K562 (cell line): ENCODE measurements around the gene TERC.

Experiments
- CTBP1 ChIP-seq: fragments of 450-650 bp; IDR thresholded peaks from 2 replicates; pipeline ENCODE4 v1.6.1; 2016; ENCODE audit warnings: borderline replicate concordance
- HDAC6 ChIP-seq: IDR thresholded peaks from 2 replicates; pipeline ENCODE4 v1.6.1; 2012; ENCODE audit warnings: low read depth, mild to moderate bottlenecking, control low read depth, inconsistent platforms, low read length, moderate library complexity
- REST ChIP-seq, 2 experiments: fragments of 450-650 bp; formaldehyde crosslinking in 1 of 2; IDR thresholded peaks; 2 replicates each; pipeline versions ENCODE4 v1.4.0 to v1.6.1; 2014 to 2020; ENCODE audit warnings: mild to moderate bottlenecking in 2 of 2, borderline replicate concordance in 1 of 2, low read depth in 1 of 2
- ZNF316 ChIP-seq: fragments of 450-650 bp; IDR thresholded peaks from 2 replicates; pipeline ENCODE4 v1.6.1; 2016
- ZNF398 ChIP-seq: fragments of 250-450 bp; sonication (Bioruptor Pico); IDR thresholded peaks from 2 replicates; pipeline ENCODE4 v1.8.0; 2021; ENCODE audit warnings: moderate library complexity, mild to moderate bottlenecking, inconsistent platforms
- TF ChIP-seq, protein P1 (sequence below): fragments of 250-450 bp; sonication (Bioruptor Pico); IDR thresholded peaks from 2 replicates; pipeline ENCODE4 v1.5.0; 2021; ENCODE audit warnings: mild to moderate bottlenecking, borderline replicate concordance

- TF ChIP-seq, protein P1, sequence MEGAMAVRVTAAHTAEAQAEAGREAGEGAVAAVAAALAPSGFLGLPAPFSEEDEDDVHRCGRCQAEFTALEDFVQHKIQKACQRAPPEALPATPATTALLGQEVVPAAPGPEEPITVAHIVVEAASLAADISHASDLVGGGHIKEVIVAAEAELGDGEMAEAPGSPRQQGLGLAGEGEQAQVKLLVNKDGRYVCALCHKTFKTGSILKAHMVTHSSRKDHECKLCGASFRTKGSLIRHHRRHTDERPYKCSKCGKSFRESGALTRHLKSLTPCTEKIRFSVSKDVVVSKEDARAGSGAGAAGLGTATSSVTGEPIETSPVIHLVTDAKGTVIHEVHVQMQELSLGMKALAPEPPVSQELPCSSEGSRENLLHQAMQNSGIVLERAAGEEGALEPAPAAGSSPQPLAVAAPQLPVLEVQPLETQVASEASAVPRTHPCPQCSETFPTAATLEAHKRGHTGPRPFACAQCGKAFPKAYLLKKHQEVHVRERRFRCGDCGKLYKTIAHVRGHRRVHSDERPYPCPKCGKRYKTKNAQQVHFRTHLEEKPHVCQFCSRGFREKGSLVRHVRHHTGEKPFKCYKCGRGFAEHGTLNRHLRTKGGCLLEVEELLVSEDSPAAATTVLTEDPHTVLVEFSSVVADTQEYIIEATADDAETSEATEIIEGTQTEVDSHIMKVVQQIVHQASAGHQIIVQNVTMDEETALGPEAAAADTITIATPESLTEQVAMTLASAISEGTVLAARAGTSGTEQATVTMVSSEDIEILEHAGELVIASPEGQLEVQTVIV (CRISPR knock-in tag), result no peak
- no peak for TF ChIP-seq REST (IDR thresholded peaks at IDR 0.05; ENCODE audit: borderline replicate concordance)
- no peak for TF ChIP-seq REST (CRISPR knock-in tag; IDR thresholded peaks at IDR 0.05; ENCODE audit: low read depth)
- no peak for TF ChIP-seq HDAC6
- TF ChIP-seq ZNF316, result no peak
- TF ChIP-seq ZNF398, result no peak
- TF ChIP-seq CTBP1, result no peak
Measured at GRCh38 chr3:169811631-169812331, 46.9 kb upstream of the TERC start.
